Keratinocyte (primary cell): ENCODE measurements around the gene TBC1D16. TPM values are rescaled to one million over a fixed set of nuclear protein-coding genes. Genes with fewer than 3 reads are reported as not detected.

ENCODE experiments used
- DNase-seq: peaks from one replicate; pipeline ENCODE4 v3.0.0-alpha.2; 2011; ENCODE audit warnings: low read depth, missing footprints, low spot score
- FAIRE-seq: peaks from 2 replicates; lab custom pipeline; 2011; peaks lifted over from hg19 to GRCh38; lab: Jason Lieb, UNC
- H2AFZ ChIP-seq: 2 replicates; pipeline ENCODE4 v1.6.0; 2012; ENCODE audit warnings: low read length, control low read depth, inconsistent platforms; ENCODE audit not compliant: control insufficient read depth
- H3K27ac ChIP-seq: 2 replicates; pipeline ENCODE4 v1.5.1; 2011; ENCODE audit warnings: low read length; ENCODE audit not compliant: control insufficient read depth, insufficient read depth
- H3K27me3 ChIP-seq: 3 replicates; pipeline ENCODE4 v1.6.0; 2011; ENCODE audit warnings: low read length; ENCODE audit not compliant: control insufficient read depth, insufficient read depth; ENCODE audit errors: extremely low read depth
- H3K36me3 ChIP-seq, 2 experiments: 2 replicates in 1 of 2; 3 replicates in 1 of 2; pipeline ENCODE4 v1.5.1; 2011; ENCODE audit warnings: low read length in 2 of 2, mild to moderate bottlenecking in 1 of 2; ENCODE audit not compliant: control insufficient read depth in 2 of 2, insufficient read depth in 2 of 2; ENCODE audit errors: extremely low read depth in 1 of 2
- H3K4me1 ChIP-seq: 3 replicates; pipeline ENCODE4 v1.5.1; 2011; ENCODE audit warnings: low read length; ENCODE audit not compliant: control insufficient read depth, insufficient read depth; ENCODE audit errors: extremely low read depth
- H3K4me2 ChIP-seq: 3 replicates; pipeline ENCODE4 v1.6.0; 2011; ENCODE audit warnings: low read depth, low read length; ENCODE audit not compliant: control insufficient read depth, insufficient read depth; ENCODE audit errors: extremely low read depth
- H3K4me3 ChIP-seq, 3 experiments: fragments of 200-600 bp in 1 of 3; sonication (generic) in 1 of 3; 2 replicates in 2 of 3; 3 replicates in 1 of 3; pipeline ENCODE4 v1.5.1; 2011 to 2016; ENCODE audit warnings: low read length in 3 of 3, mild to moderate bottlenecking in 3 of 3, control low read depth in 2 of 3, inconsistent platforms in 1 of 3, low read depth in 1 of 3, mixed read lengths in 1 of 3, mixed run types in 1 of 3, moderate library complexity in 1 of 3; ENCODE audit not compliant: control insufficient read depth in 2 of 3, insufficient read depth in 2 of 3; ENCODE audit errors: extremely low read depth in 1 of 3
- H3K79me2 ChIP-seq: 2 replicates; pipeline ENCODE4 v1.6.0; 2012; ENCODE audit warnings: low read length; ENCODE audit not compliant: control insufficient read depth, insufficient read depth
- H3K9ac ChIP-seq: 3 replicates; pipeline ENCODE4 v1.6.0; 2011; ENCODE audit warnings: low read length; ENCODE audit not compliant: control insufficient read depth, insufficient read depth; ENCODE audit errors: extremely low read depth
- H3K9me1 ChIP-seq: 3 replicates; pipeline ENCODE4 v1.6.0; 2011; ENCODE audit warnings: low read length; ENCODE audit not compliant: control insufficient read depth, insufficient read depth; ENCODE audit errors: extremely low read depth
- H3K9me3 ChIP-seq: 2 replicates; pipeline ENCODE4 v1.5.1; 2012; ENCODE audit warnings: low read depth, low read length; ENCODE audit not compliant: control insufficient read depth
- H4K20me1 ChIP-seq: 3 replicates; pipeline ENCODE4 v1.6.0; 2011; ENCODE audit warnings: low read length; ENCODE audit not compliant: control insufficient read depth, insufficient read depth; ENCODE audit errors: extremely low read depth
- EZH2 ChIP-seq: IDR thresholded peaks from one replicate; pipeline ENCODE4 v1.6.1; 2012; ENCODE audit warnings: inconsistent platforms, mild to moderate bottlenecking, low read length, moderate library complexity
- dilution Hi-C: fragments of 300-500 bp; cut with MboI; formaldehyde crosslinking; loops from one replicate; pipeline ENCODE4 v1.7.0; 2020; ENCODE audit warnings: low sequenced_read_pairs; ENCODE audit not compliant: extremely low pct_ligation_motif_present
- polyA plus RNA-seq, 5 experiments: library from polyadenylated mRNA; depleted of rRNA in 3 of 5; stranded (reverse) in 3 of 5; stranded (forward) in 1 of 5; unstranded in 1 of 5; fragments of >200 nt; gene quantifications; 1 replicate in 1 of 5; 2 replicates in 3 of 5; 3 replicates in 1 of 5; pipeline versions ENCODE4 v1.2.1 to v1.2.3, GENCODE V29; 2011 to 2012; ENCODE audit warnings: missing spikeins in 2 of 5, low read depth in 1 of 5, low replicate concordance in 1 of 5
- TF ChIP-seq, protein P1 (sequence below), 3 experiments: IDR thresholded peaks in 1 of 3; conservative IDR thresholded peaks in 1 of 3; optimal IDR thresholded peaks in 1 of 3; 2 replicates in 2 of 3; 3 replicates in 1 of 3; pipeline versions ENCODE3 to v1.5.1; 2011; ENCODE audit warnings: low read length in 3 of 3, mild to moderate bottlenecking in 3 of 3, moderate library complexity in 2 of 3, control low read depth in 1 of 3, inconsistent platforms in 1 of 3; ENCODE audit not compliant: insufficient read depth in 2 of 3; ENCODE audit errors: extremely low read depth in 1 of 3

The TBC1D16 gene
- polyA plus RNA-seq, 1 donor (not counting 4 experiments of a cell fraction or from before 2014, with no cell fraction given), result 8.6 TPM

DNA sequence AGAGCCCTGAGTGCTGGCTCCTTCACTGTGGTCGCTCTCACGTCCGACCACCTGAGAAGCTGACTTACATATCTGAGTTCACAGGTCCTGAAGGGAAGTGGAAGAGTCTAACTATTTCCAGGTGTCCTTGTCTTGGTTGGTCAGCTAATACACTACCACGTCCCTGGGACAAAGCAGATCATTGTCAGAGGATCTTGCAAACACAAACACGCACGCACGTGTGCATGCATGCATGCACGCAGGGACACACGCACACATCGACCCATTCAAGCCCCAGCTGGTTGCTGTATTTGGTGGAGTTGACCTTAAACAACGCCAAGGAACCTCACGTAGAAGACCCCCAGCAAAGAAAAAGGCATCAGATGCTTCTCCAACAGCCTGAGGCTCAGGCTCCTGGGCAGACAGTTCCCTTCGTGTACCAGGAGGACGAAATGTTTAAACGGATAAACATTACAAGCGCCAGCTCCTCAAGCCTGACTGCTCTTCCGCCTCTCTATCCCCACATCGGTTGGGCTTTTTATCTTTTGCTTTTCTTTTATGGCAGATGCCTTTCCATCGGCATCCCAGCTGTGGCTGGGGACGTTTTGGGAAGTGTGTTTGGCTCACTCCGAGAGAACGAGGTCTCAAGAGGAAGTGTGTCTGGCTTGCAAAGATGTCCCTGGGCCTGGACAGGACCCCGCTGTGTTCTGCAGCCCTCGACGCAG lies 95.8 kb downstream of the TBC1D16 start:
- no peaks in the 10 kb centered on the region for H3K27me3 ChIP-seq
- H3K4me2 ChIP-seq, result no peak overlapping the region
- dilution Hi-C loops, result no loop called here
- H3K79me2 ChIP-seq, result no peaks in the 10 kb centered on the region
- H3K27ac ChIP-seq, result no peak overlapping the region
- H3K9me3 ChIP-seq, result no peaks in the 10 kb centered on the region
- DNase-seq, result no peak
- no peaks in the 10 kb centered on the region for H4K20me1 ChIP-seq
- TF ChIP-seq, protein P1, sequence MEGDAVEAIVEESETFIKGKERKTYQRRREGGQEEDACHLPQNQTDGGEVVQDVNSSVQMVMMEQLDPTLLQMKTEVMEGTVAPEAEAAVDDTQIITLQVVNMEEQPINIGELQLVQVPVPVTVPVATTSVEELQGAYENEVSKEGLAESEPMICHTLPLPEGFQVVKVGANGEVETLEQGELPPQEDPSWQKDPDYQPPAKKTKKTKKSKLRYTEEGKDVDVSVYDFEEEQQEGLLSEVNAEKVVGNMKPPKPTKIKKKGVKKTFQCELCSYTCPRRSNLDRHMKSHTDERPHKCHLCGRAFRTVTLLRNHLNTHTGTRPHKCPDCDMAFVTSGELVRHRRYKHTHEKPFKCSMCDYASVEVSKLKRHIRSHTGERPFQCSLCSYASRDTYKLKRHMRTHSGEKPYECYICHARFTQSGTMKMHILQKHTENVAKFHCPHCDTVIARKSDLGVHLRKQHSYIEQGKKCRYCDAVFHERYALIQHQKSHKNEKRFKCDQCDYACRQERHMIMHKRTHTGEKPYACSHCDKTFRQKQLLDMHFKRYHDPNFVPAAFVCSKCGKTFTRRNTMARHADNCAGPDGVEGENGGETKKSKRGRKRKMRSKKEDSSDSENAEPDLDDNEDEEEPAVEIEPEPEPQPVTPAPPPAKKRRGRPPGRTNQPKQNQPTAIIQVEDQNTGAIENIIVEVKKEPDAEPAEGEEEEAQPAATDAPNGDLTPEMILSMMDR (optimal IDR thresholded peaks at IDR 0.05 in 1 of 3, IDR thresholded peaks at IDR 0.05 in 1 of 3, conservative IDR thresholded peaks at IDR 0.05 in 1 of 3; ENCODE audit: extremely low read depth in 1 of 3, insufficient read depth in 2 of 3, low read length in 3 of 3), result no peak
- no peak for TF ChIP-seq EZH2
- no peak for FAIRE-seq
- H2AFZ ChIP-seq, result no peak overlapping the region
- no peaks in the 10 kb centered on the region for H3K9me1 ChIP-seq
- peaks cover 0 to 11% of the 10 kb centered on the region in 2 experiments for H3K36me3 ChIP-seq
- no peaks in the 10 kb centered on the region for H3K4me1 ChIP-seq
- no peak overlapping the region for H3K9ac ChIP-seq
- H3K4me3 ChIP-seq, result no peak overlapping the region

DNA sequence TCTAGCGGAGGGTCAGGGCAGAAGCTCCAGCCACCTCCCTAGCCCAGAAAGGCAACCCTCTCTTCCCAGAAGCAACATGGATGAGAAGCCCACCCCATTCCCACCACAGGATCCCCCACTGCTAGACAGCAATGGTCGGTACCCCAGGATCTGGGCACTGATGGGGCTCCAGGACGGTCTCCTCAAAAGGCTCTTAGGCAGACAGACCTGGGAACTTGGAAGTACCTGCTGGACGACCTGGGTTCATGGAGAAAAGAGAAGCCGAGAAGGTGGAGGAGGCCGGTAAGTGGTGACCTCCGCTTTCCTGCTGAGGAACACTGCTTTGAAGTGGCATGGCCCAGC lies 96.6 kb downstream of the TBC1D16 start:
- dilution Hi-C loops, result no loop called here
- peaks cover 0 to 11% of the 10 kb centered on the region in 2 experiments for H3K36me3 ChIP-seq
- no peak for FAIRE-seq

More for the DNA sequence above, 96.6 kb downstream of the TBC1D16 start:
- no peak for DNase-seq
- Histone ChIP-seq H3K4me2 (no peak overlapping the region), H3K27me3 (no peaks in the 10 kb centered on the region), H3K27ac (no peak overlapping the region), H3K9me3 (no peaks in the 10 kb centered on the region), H3K9ac (no peak overlapping the region), H2AFZ (no peak overlapping the region), H3K79me2 (no peaks in the 10 kb centered on the region), H3K4me3 (no peak overlapping the region), H4K20me1 (no peaks in the 10 kb centered on the region), H3K4me1 (no peaks in the 10 kb centered on the region), H3K9me1 (no peaks in the 10 kb centered on the region)
- TF ChIP-seq, protein P1 (optimal IDR thresholded peaks at IDR 0.05 in 1 of 3, IDR thresholded peaks at IDR 0.05 in 1 of 3, conservative IDR thresholded peaks at IDR 0.05 in 1 of 3; ENCODE audit: extremely low read depth in 1 of 3, insufficient read depth in 2 of 3, low read length in 3 of 3), result no peak
